T-helper 1 cell (primary cell): Measurements from ENCODE around the gene CALHM5.
"Not testable (repeated sequence)": the region's sequence is repeated elsewhere in the genome, so short reads cannot be mapped to it uniquely, and the experiment has no call there.

Experiments
- DNase-seq, 5 donors: peaks; one replicate each; pipeline ENCODE4 v3.0.0-alpha.2; 2012 to 2020
- total RNA-seq, 4 donors: gene quantifications; one replicate each; lab custom pipeline; 2026; lab: John Stamatoyannopoulos, UW

The CALHM5 gene
- total RNA-seq: 0 reads per million in 4 donors

GRCh38 chr6:116511424-116512110 lies at the start of gene CALHM5:
Gene CALHM5, plus strand, starts transcription at chr6:116511639. Its CDS starts 58 bp downstream, at chr6:116511697.
- DNase-seq: no peak

GRCh38 chr6:116461932-116462885 lies 49.2 kb upstream of the CALHM5 start:
- DNase-seq: peak in 4 of 5 donors; percentile 4 to 76 (median 28)

- DNase-seq: no peak
These were observed 48.1 kb upstream of the CALHM5 start for GRCh38 chr6:116463301-116463700.

GRCh38 chr6:116465246-116465645 lies 46.2 kb upstream of the CALHM5 start:
- DNase-seq: no peak

- DNase-seq: no peak
These were observed 44.3 kb upstream of the CALHM5 start for GRCh38 chr6:116467096-116467495.

GRCh38 chr6:116467514-116467913 lies 43.9 kb upstream of the CALHM5 start:
- DNase-seq: no peak

GRCh38 chr6:116468293-116468692 lies 43.1 kb upstream of the CALHM5 start:
- no peak for DNase-seq

- no peak for DNase-seq
These were observed 39.9 kb upstream of the CALHM5 start for GRCh38 chr6:116471531-116471930.

- no peak for DNase-seq
These were observed 38.7 kb upstream of the CALHM5 start for GRCh38 chr6:116472706-116473105.

- no peak for DNase-seq
These were observed 36.3 kb upstream of the CALHM5 start for GRCh38 chr6:116475141-116475540.

GRCh38 chr6:116476002-116476678 lies 35.3 kb upstream of the CALHM5 start:
- peak in 1 of 5 donors; percentile 80 for DNase-seq

GRCh38 chr6:116482780-116483179 lies 28.7 kb upstream of the CALHM5 start:
- DNase-seq: no peak

GRCh38 chr6:116483616-116484015 lies 27.8 kb upstream of the CALHM5 start:
- no peak for DNase-seq

GRCh38 chr6:116485559-116486184 lies 25.8 kb upstream of the CALHM5 start:
- DNase-seq: no peak

- DNase-seq: no peak
These were observed 19.7 kb upstream of the CALHM5 start for GRCh38 chr6:116491610-116492330.

- no peak for DNase-seq
These were observed 18.9 kb upstream of the CALHM5 start for GRCh38 chr6:116492331-116493067.

- not testable (repeated sequence) for DNase-seq
These were observed 16.3 kb upstream of the CALHM5 start for GRCh38 chr6:116495161-116495560.

- DNase-seq: no peak
These were observed 14.2 kb upstream of the CALHM5 start for GRCh38 chr6:116497113-116497676.

GRCh38 chr6:116500969-116501433 lies 10.4 kb upstream of the CALHM5 start:
- DNase-seq: no peak

GRCh38 chr6:116507324-116507723 lies 4.1 kb upstream of the CALHM5 start:
- no peak for DNase-seq

GRCh38 chr6:116508527-116508926 lies 2.9 kb upstream of the CALHM5 start:
- no peak for DNase-seq
